Fibroblast of lung (primary cell): Measurements from ENCODE around the gene REPIN1. TPM values are rescaled to one million over a fixed set of nuclear protein-coding genes. Genes with fewer than 3 reads are reported as not detected.

ENCODE experiments used
- DNase-seq, 2 donors: peaks; one replicate each; pipeline versions ENCODE4 v3.0.0 to v3.0.0-alpha.2; 2010; ENCODE audit warnings: low read depth in 2 of 2
- H2AFZ ChIP-seq: 2 replicates; pipeline ENCODE4 v1.5.1; 2012; ENCODE audit warnings: low read length, control low read depth, inconsistent platforms
- H3K27ac ChIP-seq: 2 replicates; pipeline ENCODE4 v1.5.1; 2011; ENCODE audit warnings: low read length, control low read depth; ENCODE audit not compliant: insufficient read depth
- H3K27me3 ChIP-seq: 2 replicates; pipeline ENCODE4 v1.5.1; 2011; ENCODE audit warnings: mild to moderate bottlenecking, low read length; ENCODE audit not compliant: control insufficient read depth, insufficient read depth
- H3K36me3 ChIP-seq: 2 replicates; pipeline ENCODE4 v1.5.1; 2011; ENCODE audit warnings: low read length; ENCODE audit not compliant: control insufficient read depth, insufficient read depth
- H3K4me1 ChIP-seq: 2 replicates; pipeline ENCODE4 v1.5.1; 2011; ENCODE audit warnings: low read length; ENCODE audit not compliant: control insufficient read depth, insufficient read depth; ENCODE audit errors: extremely low read depth
- H3K4me2 ChIP-seq: 2 replicates; pipeline ENCODE4 v1.5.1; 2011; ENCODE audit warnings: low read length, control low read depth; ENCODE audit not compliant: insufficient read depth; ENCODE audit errors: extremely low read depth
- H3K4me3 ChIP-seq, 4 experiments: fragments of 200-600 bp in 1 of 4; sonication (generic) in 1 of 4; replicated peaks in 1 of 4; 2 replicates each; pipeline ENCODE4 v1.5.1; 2011 to 2016; ENCODE audit warnings: low read length in 4 of 4, low read depth in 3 of 4, mild to moderate bottlenecking in 3 of 4, control low read depth in 2 of 4, inconsistent platforms in 1 of 4, mixed read lengths in 1 of 4; ENCODE audit not compliant: insufficient read depth in 1 of 4; ENCODE audit errors: control extremely low read depth in 1 of 4
- H3K79me2 ChIP-seq: 2 replicates; pipeline ENCODE4 v1.5.1; 2012; ENCODE audit warnings: mild to moderate bottlenecking, low read length, inconsistent platforms; ENCODE audit not compliant: control insufficient read depth, insufficient read depth
- H3K9ac ChIP-seq: 2 replicates; pipeline ENCODE4 v1.5.1; 2011; ENCODE audit warnings: mild to moderate bottlenecking, low read length, control low read depth; ENCODE audit not compliant: insufficient read depth
- H3K9me3 ChIP-seq: 2 replicates; pipeline ENCODE4 v1.5.1; 2012; ENCODE audit warnings: low read depth, low read length; ENCODE audit not compliant: control insufficient read depth, insufficient read depth
- H4K20me1 ChIP-seq: 2 replicates; pipeline ENCODE4 v1.5.1; 2011; ENCODE audit warnings: low read length; ENCODE audit not compliant: control insufficient read depth, insufficient read depth; ENCODE audit errors: extremely low read depth
- CTCF ChIP-seq, 2 donors: IDR thresholded peaks in 1 of 2; conservative IDR thresholded peaks in 1 of 2; 1 replicate in 1 of 2; 2 replicates in 1 of 2; pipeline ENCODE4 v1.5.1; 2011 to 2012; ENCODE audit warnings: low read length in 2 of 2, control low read depth in 1 of 2, inconsistent platforms in 1 of 2, low read depth in 1 of 2, mild to moderate bottlenecking in 1 of 2
- EZH2 ChIP-seq: IDR thresholded peaks from 2 replicates; pipeline ENCODE4 v1.5.1; 2012; ENCODE audit warnings: low read length, control low read depth, mild to moderate bottlenecking; ENCODE audit errors: missing control alignments
- polyA plus RNA-seq, 2 donors: library from polyadenylated mRNA; depleted of rRNA in 1 of 2; stranded (reverse) in 1 of 2; unstranded in 1 of 2; fragments of >200 nt; gene quantifications; 2 replicates each; pipeline ENCODE4 v1.2.1, GENCODE V29; 2011 to 2012; ENCODE audit warnings: missing spikeins in 1 of 2
- total RNA-seq: library from RNA; depleted of rRNA; stranded (reverse); fragments of >200 nt; gene quantifications from 2 replicates; pipeline ENCODE4 v1.2.1, GENCODE V29; 2014

REPIN1 gene
- total and polyA plus RNA-seq, 2 donors (not counting 1 experiment from before 2014, with no cell fraction given) = 20.8 to 41.3 TPM

GRCh38 chr7:150372271-150373048, 3.8 kb downstream of the REPIN1 start:
- no peaks in the 10 kb centered on the region for H3K27me3 ChIP-seq
- TF ChIP-seq EZH2 (no peak), CTCF (conservative IDR thresholded peaks at IDR 0.05 in 1 of 2, IDR thresholded peaks at IDR 0.05 in 1 of 2; ENCODE audit: low read depth in 1 of 2, low read length in 2 of 2) (no peak)
- no peak for DNase-seq

GRCh38 chr7:150373049-150373801, 4.6 kb downstream of the REPIN1 start:
- H3K36me3 ChIP-seq = peaks cover 19% of the 10 kb centered on the region
- no peak overlapping the region for H2AFZ ChIP-seq

More at GRCh38 chr7:150372271-150373048, 3.8 kb downstream of the REPIN1 start:
- Histone ChIP-seq H3K79me2 (peaks cover 40% of the 10 kb centered on the region), H3K9me3 (no peaks in the 10 kb centered on the region), H3K36me3 (peaks cover 19% of the 10 kb centered on the region), H3K4me1 (peaks cover 10% of the 10 kb centered on the region), H4K20me1 (no peaks in the 10 kb centered on the region), H3K4me2 (no peak overlapping the region), H3K27ac (no peak overlapping the region), H2AFZ (no peak overlapping the region), H3K9ac (no peak overlapping the region), H3K4me3 (no peak overlapping the region)

More at GRCh38 chr7:150373049-150373801, 4.6 kb downstream of the REPIN1 start:
- no peaks in the 10 kb centered on the region for H3K27me3 ChIP-seq
- H4K20me1 ChIP-seq = no peaks in the 10 kb centered on the region
- no peak overlapping the region for H3K4me2 ChIP-seq
- no peaks in the 10 kb centered on the region for H3K9me3 ChIP-seq
- peaks cover 10% of the 10 kb centered on the region for H3K4me1 ChIP-seq
- H3K79me2 ChIP-seq = peaks cover 40% of the 10 kb centered on the region
- DNase-seq = no peak
- TF ChIP-seq EZH2 (no peak), CTCF (conservative IDR thresholded peaks at IDR 0.05 in 1 of 2, IDR thresholded peaks at IDR 0.05 in 1 of 2; ENCODE audit: low read depth in 1 of 2, low read length in 2 of 2) (no peak)
- H3K9ac ChIP-seq = no peak overlapping the region
- H3K27ac ChIP-seq = no peak overlapping the region
- no peak overlapping the region for H3K4me3 ChIP-seq
